Neural progenitor cell (in vitro differentiated cells): ENCODE data around the gene TSPAN4.

Source experiments
- EZH2phosphoT487 ChIP-seq: fragments of 200-600 bp; sonication (generic); IDR thresholded peaks from 2 replicates; pipeline ENCODE4 v1.6.1; 2017; ENCODE audit warnings: antibody characterized with exemption
- TF ChIP-seq, protein P1 (sequence below): fragments of 200-600 bp; sonication (generic); IDR thresholded peaks from 2 replicates; pipeline ENCODE4 v1.5.1; 2017; ENCODE audit warnings: antibody characterized with exemption, mild to moderate bottlenecking

DNA sequence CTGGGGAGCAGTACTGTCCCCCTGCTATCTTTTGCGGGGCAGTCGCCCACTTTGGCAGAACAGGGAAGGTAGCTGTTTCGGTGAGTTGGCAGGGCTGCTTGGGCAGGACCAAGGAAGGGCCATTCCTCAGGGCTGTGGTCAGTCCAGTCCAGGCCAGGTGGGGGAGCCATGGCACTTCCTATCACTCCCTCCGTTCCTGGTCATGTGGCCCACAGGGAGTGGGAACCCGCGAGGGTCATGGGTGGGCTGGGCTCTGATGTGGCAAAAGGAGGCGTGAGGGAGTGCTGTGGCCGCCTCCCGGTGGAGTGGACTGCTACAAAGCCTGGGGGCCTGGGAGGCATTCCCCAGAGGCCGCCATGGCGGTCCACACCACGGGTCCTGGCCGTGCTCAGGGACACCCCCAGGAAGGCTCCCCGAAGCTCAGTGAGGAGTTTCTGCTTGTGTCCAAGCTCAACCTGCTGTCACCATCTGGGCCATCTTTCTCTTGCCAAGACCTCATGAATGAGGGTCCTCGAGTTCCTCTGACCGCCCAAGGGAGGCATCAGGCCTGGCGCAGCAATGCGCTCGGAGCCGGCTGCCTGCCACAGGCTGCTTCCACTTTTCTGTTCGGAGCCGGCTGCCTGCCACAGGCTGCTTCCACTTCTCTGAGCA lies 56.0 kb downstream of the TSPAN4 start:
- TF ChIP-seq, protein P1, sequence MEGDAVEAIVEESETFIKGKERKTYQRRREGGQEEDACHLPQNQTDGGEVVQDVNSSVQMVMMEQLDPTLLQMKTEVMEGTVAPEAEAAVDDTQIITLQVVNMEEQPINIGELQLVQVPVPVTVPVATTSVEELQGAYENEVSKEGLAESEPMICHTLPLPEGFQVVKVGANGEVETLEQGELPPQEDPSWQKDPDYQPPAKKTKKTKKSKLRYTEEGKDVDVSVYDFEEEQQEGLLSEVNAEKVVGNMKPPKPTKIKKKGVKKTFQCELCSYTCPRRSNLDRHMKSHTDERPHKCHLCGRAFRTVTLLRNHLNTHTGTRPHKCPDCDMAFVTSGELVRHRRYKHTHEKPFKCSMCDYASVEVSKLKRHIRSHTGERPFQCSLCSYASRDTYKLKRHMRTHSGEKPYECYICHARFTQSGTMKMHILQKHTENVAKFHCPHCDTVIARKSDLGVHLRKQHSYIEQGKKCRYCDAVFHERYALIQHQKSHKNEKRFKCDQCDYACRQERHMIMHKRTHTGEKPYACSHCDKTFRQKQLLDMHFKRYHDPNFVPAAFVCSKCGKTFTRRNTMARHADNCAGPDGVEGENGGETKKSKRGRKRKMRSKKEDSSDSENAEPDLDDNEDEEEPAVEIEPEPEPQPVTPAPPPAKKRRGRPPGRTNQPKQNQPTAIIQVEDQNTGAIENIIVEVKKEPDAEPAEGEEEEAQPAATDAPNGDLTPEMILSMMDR: peak; percentile 49
- no peak for TF ChIP-seq EZH2phosphoT487
